HG03066 (cell line): ENCODE measurements around the gene AP3M1.
A peak's percentile ranks its signal among the peaks of the same experiment; 100 is the strongest.
"Not testable (repeated sequence)": the region's sequence is repeated elsewhere in the genome, so short reads cannot be mapped to it uniquely, and the experiment has no call there.

Experiments
- ATAC-seq: cut with Tn5 transposase; IDR thresholded peaks from one replicate; pipeline ENCODE4 v1.9.1; 2021; ENCODE audit warnings: low read depth; ENCODE audit not compliant: unreplicated experiment

AP3M1 gene

DNA sequence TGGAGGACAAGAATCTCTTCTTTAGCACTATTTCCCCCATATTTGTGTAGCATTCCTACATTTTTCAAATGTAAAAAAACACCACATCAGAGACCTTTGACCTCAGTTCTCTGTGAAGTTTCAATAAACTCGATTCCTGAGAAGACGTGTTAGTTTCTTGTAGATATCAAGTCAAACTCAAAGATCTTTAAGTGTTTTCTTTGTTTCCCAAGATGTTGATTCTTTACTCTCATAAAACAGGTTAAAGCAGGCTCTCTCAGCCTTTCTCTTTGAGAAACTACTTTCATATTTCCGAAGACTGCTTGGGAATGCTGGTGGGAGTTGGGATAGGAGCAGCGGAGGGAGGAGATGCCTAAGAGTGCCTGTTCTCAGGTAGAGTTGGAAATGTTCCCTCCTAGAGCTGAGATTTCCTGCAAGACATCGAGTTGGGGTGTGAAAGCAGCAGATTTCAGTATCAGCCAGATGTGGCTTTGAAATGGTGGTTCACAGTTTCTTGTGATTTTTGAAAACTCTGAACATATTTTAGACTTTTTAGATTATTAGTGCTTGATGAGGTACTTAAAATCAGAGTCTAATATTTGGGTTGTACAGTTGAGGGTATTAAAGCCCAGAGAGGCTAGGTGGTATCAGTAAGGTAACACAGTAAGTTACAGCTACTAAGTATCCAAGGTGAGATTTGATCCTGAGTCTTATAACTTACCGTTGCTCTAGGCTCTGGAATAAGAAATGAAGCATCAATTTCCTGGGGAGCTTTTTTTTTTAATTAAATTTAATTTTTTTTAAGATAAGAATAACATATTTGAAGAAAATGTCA, 14.3 kb upstream of the AP3M1 start:
- ATAC-seq, result no peak

DNA sequence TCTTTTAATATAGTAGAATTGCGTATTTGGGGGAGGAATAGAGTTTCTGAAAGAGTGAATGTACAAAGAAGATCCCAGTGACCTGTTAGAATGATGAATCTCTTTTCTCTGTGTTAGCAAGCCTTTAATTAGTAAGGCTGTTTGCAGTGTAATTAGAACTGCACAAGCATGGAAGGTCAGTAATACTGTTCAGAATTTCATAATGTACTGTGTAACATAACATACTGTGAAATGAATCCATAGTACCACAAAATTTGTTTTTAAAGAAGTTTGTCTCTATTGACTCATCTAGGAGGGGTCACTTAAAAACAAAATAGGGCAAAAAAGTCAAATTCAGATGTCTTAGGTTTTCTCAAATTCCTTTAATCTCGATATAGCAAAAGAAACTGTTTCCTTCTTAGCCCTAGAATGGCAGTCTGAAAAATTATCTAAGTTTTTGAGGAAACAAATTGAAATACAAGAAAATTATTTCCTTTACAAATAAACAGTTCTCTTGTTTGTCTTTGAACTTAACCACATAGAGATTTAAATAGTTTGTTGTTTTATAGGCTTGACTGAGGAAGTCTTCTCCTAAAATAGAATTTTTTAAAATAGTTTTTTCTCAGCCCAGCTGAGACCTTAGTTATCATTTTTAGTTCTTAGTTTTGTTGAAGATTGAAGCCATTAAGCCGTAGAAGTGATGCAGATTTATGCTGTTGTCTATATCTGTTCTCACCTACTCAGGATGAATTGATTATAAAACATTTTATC, 12.9 kb upstream of the AP3M1 start:
- no peak for ATAC-seq

DNA sequence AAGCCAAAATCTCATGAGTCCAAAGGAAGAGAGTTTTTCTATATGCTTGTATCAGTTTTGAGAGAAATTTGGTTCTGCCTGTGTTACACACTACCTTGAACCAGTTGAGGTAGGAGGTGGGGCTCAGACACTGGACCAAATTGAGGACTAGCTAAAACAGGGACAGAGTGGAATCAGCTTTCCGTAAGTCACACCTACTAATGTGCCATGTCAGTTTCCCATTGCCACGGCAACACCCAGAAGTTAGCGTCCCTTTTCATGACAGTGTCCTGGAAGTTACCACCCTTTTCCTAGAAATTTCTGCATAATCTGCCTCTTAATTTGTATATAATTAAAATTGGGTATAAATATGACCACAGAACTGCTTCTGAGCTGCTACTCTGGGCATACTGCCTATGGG, 9.4 kb upstream of the AP3M1 start:
- no peak for ATAC-seq

DNA sequence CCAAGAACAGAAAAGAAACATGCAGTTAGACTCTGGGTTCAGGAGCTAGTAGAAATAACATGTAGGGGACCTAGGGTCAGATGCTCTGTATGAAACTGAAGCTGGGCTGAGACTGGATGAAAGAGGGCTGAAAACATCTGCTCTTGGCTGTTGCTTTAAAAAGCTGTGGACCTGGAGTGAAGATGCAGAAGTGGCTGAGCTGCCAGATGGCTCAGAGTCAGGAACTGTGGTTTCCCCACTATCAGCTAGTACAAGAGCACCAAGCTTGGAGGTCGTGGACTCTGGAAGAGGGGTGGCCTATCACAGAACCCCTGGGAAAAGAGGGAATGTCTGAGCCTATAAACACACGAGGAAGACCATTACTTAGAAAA, 6.3 kb upstream of the AP3M1 start:
- no peak for ATAC-seq

DNA sequence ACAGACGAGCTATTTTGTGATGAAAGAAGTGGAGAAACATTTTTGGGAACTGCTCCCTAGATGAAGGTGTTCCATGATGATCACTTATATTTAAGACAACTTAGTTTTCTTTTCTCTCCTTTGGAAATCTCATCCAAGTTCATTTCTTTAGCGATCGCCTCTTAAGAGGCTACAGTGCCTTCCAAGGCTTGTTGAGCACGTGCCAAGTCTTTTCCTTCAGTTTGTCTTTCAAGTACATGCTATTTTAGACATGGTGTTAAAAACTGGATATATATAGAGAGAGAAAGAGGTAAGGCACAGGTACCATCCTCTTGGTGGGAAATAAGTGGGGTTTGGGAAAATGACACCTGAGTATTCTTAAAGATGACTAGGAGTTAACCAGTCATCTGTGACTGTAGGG, 3.0 kb upstream of the AP3M1 start:
- ATAC-seq, result no peak

DNA sequence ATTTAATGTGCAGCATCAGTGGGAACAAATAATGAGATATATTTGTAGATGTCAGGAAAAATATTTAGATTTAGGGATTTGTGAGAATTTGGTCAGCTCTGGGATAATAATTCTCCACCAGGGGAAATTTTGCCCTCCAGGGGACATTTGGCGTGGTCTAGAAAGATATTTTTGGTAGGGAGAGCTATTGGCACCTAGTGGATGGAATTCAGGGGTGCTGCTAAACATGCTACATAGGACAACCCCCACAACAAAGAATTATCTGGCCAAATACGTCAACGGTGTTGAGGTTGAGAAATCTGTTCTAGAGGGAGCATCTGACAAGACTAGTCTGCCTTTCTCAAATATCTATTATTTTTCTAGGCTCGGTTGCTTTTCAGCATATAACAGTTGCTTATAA, 2.5 kb upstream of the AP3M1 start:
- no peak for ATAC-seq

DNA sequence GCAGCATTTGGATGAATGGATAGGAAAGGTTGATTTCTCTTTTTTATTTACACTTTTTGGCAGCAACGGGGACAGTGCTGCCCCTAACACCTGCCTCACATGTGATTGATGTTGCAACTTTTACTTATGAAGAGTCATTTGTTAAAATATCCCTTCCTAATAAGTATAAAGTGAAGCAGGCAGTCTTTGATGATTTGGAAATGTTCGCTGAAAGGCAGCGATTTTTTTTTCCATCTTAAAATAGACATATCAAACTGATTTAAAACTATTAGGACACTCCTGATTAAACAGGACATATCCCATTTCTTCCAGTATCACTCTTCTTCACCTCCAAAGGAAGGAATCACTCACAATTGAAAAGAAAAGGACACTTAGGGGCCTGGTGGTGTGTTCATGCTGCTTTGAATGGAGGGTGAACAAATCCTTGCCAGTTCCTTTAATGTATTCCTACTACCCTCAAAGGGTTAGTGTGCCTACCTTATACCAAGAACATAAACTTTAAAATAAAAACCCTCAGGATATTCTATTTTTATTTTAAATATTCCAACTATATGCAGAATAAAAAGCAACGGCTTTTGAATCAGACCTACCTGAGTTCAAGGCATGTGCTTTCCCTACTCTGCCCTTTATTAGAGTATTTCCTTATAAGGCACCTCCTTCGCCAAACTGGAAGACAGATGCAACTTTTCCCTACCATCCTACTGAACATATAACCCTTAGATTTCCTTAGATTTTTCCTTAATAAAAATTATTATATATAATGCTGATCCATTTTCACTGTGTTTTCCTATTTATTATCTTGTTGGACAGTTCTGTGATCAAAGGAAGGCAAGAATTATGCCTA, 1.5 kb upstream of the AP3M1 start:
- no peak for ATAC-seq

DNA sequence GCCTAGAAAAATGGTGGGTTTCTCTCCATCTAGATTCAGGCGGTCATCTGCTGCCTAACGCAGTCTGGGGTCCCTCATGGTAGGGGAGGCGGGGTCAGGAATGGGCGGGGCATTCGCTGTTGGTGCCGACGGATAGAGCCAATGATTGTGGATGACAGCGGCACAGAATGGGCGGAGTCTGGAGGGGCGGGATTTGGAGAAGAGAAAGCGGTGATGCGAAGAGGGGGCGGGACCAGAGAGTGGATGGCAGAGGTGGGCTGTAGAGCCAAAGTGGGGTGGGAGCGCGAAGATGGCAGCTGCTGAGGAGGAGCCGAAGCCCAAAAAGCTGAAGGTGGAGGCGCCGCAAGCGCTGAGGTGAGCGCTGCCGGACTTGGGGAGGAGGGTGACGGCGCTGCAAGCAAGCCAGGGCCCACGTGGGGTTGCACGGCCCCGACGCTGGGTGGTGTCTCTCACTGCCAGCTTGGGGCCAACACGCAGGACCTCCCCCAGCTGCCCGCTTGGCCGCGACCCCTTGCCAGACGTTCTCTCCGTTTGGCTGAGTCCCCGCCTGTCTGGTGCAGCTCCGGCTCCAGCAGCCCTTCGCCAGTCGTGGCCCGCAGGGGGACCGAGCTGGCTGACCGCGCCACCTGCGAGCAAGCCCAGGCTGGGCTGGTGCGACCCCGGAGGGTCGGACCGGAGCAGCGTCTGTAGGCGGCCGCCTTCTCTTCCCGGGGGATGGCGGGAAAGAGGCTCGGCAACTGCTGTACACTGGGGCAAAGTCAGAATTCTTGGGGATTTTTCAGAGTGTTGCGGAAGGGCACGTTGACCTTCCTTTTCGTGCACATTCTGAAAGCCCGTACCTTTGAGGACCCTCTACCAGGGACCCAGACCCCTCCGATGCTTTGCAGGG, 606 bp upstream of the AP3M1 start, which contains the start of gene ADK:
TSS of gene ADK (plus strand) at position 232 of the 889 bp plus-strand sequence. CDS start at position 290, 58 bp downstream.
- ATAC-seq, result peak; percentile 79

DNA sequence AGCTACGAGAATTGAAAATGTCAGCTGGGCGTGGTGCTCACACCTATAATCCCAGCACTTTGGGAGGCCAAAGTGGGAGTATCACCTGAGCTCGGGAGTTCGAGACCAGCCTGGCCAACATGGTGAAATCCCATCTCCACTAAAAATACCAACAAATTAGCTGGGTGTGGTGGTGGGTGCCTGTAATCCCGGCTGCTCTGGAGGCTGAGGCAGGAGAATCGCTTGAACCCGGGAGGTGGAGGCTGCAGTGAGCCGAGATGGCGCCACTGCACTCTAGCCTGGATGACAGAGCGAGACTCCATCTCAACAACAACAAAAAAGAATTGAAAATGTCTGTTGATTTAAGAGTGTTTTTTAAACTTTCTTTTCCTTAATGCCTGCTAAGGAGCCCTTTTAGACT, 3.6 kb downstream of the AP3M1 start:
- not testable (repeated sequence) for ATAC-seq

DNA sequence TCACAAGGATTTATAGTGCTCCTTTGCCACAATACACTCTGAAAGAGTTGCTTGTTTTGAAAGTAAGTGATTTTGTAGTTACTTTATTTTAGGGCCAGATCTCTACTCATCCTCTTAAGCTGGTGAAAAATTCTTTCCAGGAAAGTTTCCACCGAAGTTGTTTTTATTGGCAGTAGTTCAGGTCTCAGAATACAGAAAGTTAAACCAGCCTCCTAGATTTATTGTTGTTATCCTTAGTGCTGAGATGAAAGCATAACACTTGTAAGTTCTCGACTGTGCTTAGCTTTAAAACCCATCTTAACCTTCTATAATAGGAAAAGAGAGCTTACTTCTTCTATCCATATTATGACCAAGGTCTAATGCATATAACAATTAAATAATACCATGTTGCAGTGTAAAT, 5.5 kb downstream of the AP3M1 start:
- no peak for ATAC-seq

DNA sequence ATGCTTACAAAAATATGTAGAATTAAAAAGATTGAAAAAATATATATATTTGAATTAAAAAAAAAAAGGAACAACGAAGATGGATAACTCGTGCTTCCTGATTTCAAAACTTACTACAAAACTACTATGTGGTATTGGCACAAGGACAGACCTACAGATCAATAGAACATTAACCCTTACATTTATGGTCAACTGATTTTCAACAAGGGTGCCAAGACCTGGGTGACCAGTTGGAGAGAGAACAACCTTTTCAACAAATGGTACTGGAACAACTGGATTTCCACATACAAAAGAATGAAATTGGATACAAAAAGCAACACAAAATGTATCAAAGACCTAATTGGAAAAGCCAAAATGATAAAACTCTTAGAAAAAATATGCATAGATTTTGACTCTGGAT, 10.1 kb downstream of the AP3M1 start:
- no peak for ATAC-seq

DNA sequence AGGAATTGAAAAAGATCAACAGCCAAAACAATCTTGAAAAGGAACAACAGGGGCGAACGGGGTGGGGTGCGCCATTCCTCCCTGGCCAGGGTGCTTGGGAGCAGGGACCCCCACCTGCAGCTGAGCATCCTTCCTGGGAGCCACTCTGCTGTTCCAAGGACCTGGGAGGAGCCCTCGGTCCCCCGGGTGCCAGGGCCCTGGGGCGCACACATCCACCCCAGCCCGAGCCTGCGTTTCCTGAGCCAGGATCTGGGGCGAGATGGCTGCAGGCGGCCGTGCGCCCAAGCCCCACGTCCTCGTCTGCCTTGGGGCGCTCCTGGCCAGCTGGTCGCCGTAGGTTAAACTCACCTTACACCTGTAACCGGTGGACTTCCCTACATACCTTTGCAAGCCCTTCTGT, 10.6 kb downstream of the AP3M1 start:
- ATAC-seq, result no peak

DNA sequence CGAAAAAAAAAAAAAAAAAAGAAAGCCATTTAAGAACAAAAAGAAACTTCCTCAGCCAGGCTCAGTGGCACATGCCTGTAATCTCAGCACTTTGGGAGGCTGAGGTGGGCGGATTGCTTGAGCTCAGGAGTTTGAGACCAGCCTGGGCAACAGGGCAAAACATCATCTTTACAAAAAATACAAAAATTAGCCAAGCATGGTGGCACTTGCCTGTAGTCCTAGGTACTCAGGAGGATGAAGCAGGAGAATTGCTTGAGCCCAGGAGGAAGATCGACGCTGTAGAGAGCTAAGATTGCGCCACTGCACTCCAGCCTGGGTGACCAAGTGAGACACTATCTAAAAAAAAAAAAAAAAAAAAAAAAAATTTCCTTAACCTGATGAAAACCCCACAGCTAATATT, 12.0 kb downstream of the AP3M1 start:
- ATAC-seq, result not testable (repeated sequence)

DNA sequence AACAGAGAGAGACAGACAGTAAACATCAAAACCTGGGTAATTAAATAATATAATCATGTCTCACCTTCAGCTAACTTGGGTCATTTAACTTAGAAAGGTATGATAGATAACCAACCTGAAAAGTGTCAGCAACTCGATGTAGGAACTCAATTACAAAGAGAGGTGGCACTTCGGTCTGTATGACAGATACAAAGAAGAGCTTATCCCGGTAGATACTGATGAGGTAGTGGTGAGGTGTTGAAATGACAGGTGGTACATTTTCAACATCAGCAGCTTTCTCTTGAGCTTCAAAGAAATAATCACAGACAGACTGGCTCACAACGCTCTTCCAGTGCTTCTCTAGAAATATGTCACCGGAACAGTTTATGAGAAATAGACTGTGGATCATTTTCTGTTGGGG, 12.6 kb downstream of the AP3M1 start:
- ATAC-seq, result no peak

DNA sequence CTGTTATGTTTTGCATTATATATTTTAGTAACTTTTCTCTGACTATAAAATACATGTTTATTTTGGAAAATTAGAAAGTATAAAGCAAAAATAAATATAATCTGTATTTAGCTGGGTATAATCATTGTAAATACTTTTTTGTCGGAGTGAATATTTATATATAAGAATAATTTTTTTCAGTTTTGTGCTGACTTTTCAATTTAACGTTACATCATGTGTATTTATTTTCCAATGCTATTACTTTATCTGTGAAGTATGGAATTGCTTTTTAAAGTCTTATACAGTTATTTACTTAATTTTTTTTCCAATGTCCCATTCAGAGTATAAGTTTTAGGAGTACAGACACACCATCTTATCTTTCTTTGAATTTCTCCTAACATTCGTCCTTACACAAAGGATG, 15.2 kb downstream of the AP3M1 start:
- no peak for ATAC-seq

DNA sequence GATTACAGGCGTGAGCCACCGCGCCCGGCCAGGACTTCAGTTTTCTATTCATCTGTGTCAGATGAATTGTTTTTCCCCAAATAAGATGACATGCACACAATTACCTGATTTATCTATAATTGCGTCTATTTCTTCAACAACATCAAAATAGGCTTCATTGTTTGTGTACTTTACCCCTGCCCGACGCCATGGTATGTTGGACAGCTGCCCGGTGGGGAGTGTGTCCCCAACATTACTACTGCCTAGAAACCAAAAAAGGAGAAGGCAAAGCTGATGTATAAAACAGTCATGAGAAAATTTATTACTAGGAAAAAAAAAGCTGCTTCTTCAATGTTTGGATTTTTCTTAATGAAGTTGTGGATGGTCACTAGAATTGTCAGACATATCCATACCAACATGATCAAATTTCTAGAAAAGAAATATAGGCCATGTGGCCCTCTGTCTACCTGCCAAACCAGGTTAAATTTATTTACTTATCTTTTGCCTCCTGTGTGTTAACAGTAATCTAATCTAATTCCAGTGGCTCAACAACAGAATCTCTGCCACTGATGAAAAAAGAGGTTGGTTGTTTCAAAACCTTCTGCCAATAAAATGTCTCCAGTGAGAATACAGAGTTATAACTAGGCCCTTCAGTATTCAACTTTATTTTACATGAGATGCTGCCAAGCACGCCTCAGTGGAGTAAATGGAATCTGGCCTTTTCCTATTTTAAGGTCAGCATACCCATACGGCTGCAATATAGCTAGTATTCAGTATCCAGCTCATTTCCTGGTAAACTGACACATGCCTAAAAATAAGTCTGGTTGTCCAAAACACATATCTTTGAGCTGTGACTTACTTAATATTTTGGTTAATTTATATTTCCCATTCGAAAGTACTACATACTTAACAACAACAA, 16.5 kb downstream of the AP3M1 start:
- no peak for ATAC-seq

DNA sequence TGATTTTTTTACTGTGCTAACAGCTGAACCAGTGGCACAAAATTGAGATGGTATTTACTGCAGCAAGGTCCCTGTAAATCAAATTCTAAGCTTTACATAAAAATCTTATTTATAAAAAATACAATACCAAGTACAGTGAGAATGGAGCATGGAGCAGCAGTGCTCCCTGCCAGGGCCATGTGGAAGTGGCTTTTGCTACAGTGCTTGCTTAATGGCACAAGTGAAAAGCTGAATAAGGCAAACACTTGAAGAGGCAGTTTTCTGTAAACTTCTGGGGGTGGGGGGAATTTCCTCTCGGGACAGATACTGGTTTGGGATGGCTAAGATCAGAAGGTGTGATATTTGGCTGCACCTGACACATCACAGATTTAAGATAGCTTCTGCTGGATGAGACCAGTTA, 27.5 kb downstream of the AP3M1 start:
- ATAC-seq, result no peak

DNA sequence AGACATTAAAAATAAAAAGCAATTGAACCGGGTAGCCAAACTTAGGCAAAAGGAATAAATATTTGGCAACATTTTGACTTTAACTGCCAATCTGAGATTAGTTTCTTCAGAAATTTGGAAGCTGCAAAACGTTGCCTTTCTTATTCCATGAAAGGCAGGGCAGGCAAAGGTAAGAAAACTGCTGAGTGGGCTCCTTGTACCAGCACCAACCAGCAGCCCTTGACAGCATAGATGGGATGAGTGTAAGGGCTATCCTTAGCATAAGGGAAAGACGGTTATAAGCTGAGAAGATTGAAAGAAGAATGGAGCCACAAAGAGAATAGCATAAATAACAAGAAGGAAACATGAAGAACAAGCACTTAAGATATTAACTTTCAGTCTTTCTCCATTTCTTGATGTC, 28.6 kb downstream of the AP3M1 start:
- ATAC-seq, result no peak

DNA sequence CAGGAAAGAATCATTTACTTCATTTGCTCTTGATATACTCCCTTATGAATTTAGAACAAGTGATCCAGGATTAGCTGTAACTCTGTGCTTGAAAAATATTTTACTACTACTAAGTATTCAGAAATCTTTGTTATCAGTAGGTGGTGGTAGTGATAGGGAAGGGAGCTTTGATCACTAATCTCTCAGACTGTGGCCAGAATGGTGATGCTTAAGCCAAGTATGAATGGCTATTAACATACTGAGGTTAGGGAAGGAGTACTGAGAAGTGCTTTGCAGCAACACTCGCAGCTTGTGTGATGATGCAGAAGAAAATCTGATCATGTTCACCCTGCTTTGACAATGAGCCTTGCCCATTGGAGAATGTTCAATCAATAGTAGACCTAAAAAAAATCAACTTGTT, 29.3 kb downstream of the AP3M1 start:
- ATAC-seq, result no peak
